Nucleus accumbens (tissue), 56 donors: Measurements from ENCODE around the gene HOXB6.
A peak's percentile ranks its signal among the peaks of the same experiment; 100 is the strongest.

ENCODE experiments used
- DNase-seq, 56 donors: peaks; one replicate each; lab custom pipeline; 2025; lab: John Stamatoyannopoulos, UW

Gene HOXB6

DNA sequence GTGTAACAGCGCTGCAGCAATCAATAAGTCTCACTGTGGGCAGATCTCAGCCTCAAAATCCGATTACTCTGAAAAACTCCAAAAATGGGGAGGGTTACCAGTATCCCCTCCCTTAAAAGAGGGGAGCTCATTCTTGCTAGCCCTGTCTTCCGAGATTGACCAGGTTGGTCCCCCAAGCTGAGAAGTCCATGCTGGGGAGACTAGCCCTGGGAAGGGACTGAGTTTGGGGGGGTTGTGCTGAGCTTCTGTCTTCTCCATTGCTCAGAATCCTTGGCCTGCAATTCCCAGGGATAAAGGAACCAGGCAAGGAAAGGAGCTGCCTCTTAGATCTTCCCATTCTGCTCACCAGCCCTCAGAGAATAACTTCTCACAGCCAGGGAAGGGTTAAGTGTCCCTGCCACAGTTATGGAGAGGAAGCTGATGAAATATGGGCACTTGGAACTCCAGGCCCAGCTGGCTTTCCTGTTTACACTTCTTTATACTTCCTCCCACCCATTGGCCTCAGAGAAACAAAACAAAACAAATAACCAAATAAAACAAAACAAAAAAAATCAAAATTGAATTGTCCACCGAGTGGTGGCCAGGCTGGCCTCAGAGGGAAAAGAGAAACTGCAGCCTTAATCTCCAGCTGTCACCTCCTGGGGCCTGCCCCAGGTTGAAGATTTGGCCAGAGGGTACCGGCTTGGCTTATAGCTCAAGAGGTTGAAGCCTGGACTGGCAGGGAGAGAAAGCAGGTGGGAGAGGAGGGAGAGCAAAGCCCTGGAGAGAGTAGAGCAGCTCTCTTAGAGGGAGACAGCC lies 17.3 kb downstream of the HOXB6 start:
- DNase-seq: no peak

DNA sequence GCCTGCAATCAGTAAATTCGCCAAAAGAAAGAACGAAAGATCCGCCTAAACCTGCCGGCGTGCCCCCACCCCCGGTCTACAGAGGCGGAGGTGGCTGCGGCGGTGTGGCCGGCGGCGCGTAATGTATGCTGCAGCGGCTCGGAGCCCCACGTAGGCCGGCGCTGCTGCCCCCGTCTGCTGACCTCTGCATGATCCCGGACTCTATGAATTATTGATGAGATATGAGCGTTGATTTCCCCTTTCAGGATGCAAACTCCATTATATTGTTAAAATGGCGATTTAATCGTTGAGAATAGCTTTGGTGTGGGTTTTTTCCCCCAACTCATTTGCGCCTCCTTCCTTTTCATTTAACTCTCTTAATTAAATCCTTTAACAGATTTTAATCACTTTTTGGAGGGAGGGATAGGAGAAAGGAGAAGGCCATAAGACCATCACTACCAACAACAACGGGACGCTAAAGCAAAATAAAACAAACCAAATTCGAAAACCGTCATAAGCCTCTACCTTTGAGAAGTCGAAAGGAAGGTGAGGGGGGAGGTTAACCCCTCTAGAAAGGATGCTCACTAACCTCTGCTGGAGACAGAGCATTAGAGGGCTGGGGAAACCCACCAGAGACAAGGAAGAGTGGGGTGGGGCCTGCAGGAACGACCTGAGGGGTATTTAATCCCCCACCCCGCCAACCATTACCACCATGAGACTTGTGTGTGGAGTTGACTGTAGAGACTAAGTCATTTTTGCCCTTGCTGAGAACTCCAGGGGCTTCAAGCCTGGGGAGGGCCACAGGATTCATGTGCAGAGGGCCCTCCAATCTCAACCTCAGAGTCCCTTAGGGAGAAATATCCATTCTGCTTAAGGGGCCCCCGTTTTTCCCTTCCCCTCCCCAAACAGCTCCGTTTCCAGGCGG lies 18.2 kb downstream of the HOXB6 start:
- no peak for DNase-seq

DNA sequence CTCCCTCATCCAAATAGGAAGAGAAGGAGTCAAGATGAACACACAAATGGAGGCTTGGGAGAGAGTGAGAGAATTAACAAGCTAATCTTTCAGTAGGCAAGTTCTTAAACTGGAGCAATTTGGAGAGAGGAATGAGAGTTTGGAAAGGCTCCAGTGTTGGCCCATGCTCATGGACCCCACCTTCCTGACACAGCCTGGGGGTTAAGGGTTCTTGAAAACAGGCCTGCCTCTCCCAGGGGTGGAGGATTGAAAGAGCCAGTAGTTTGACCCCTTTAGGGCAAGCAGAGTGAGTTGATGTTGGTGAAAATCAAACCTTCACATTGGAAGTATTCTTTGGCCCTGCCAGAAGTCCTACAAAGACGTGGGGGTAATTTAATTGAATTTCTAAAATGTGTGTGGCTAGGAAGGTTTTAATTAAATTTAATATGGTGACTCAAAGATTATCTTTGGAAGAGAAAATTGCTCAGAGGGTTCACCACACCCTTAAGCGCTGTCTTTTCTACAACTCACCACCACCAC lies 20.5 kb downstream of the HOXB6 start:
- no peak for DNase-seq

DNA sequence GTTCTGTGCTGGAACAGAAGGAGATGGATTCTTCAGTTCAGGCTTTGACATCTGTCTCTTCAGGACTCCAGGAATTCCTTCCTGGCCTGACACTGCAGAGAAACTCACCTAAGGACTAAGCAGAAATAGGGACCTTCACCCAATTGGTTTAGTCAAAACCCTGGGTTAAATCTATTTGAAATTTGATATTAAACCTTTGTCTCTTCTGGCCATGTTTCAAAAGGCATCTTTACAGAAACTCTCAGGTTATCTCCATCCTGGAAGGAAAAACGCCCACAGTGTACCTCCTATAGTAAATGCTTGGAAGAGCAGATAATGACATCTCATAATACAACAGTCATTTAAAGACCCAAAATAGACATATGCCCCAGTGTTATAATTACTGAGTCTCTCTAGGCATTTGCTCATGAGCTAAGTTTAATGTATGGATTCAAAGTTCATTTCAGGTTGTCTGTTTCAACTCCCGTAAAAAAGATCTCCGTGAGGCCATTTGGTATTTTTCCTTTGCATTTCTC lies 21.0 kb downstream of the HOXB6 start:
- DNase-seq: no peak

DNA sequence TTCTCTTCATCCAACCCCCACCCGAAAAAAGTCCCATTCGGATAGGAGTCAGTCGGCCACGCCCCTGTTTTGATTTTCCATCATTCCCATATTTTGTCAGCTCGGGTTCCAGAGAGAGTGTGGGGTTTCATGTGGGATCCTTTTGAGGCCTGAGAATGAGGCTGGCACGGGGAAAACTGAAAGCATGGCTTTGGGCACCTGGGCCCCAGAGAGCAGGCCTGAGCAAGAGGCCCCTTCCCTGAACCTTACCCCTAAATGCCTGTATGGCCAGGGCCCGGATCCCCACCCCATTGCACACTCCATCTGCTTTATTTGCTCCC lies 22.1 kb downstream of the HOXB6 start:
- no peak for DNase-seq

DNA sequence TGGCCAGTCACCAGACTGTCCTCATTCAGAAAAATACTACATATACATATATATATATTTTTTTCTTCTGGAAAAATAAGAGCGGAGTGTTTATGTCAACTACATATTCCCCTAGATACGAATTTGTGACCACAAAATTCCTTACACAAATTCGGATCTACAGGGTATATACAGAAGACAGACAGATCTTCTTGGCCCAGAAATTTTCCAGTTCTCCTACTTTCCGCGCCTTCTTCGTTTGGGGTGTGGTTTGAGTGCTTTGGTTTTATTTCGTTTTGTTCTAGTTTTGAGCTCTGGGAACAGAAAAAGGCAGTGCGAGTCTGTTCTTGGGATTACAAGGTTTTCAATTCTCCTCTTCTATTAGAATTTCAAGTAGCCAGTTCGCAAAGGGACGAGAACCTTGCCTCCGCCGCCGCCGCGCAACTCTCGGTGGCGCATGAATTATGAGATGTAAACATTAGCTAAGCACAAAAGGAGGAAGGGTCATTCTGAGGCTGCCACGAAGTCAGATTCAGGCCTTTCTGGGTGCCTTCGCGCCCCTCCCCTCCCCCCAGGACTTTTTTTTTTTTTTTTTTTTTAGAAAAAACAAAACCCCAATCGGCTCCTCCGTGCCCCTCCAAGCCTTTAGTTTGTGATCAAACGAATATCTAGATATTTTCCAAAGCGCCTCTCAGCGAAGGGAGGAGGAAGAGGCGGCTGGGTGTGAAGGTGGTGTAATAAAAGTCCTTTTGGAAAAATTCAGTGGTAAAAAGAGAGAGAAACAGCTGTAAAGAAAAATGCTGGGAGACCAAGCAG lies 24.8 kb downstream of the HOXB6 start:
- DNase-seq: no peak

DNA sequence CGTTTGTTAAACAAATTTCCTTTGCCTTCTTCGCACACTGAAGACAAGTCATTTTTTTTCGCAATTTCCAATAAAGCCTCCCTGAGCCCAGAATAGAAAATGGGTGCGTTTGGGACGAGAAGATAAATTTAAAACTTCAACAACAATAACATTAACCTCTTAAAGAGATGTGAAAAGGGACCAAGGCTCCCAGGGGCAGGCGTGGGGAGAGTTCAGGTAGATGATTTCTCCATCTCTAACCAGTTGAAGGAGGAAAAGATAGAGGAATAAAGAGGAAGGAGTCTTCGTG lies 25.4 kb downstream of the HOXB6 start:
- DNase-seq: no peak

DNA sequence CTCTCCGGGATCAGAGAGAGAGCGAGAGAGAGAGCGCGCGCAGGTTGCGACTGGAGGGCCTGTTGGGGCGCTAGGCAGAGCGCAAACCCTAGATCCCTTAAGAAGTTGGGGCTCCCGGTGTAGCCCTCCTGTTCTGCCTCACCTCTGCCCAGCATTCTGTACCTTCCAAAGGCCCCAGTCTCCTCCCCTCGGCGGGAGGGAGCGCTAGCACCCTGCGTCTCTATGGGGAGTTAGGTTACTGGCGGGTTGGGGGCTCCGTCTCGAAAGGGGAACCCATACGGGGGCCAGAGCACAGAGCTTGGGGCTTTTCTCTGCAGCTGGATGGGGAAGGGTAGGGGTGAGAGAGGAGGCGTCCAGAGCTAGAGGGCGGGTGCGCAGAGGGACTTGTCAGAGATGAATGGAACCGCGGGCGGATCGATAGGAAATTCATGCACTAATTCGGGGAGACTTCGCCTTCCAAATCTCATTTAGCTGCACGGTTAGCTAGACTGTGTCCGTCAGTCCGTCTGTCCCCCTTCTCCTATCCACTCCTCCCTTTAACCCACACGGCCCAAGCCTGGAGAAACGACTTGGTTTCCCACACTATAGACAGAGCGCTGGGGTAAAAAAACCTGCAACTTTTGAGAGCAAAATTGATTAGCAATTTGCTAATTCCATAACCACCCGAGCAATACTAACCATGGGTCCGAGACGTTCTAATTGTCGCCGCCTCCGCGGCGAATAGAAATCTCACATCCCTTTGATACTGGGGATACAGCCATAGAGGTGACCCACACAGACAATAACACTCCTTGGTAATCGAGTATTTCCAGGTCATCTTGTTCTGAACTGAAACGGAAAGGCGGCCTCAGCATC lies 25.9 kb downstream of the HOXB6 start:
- DNase-seq: no peak

DNA sequence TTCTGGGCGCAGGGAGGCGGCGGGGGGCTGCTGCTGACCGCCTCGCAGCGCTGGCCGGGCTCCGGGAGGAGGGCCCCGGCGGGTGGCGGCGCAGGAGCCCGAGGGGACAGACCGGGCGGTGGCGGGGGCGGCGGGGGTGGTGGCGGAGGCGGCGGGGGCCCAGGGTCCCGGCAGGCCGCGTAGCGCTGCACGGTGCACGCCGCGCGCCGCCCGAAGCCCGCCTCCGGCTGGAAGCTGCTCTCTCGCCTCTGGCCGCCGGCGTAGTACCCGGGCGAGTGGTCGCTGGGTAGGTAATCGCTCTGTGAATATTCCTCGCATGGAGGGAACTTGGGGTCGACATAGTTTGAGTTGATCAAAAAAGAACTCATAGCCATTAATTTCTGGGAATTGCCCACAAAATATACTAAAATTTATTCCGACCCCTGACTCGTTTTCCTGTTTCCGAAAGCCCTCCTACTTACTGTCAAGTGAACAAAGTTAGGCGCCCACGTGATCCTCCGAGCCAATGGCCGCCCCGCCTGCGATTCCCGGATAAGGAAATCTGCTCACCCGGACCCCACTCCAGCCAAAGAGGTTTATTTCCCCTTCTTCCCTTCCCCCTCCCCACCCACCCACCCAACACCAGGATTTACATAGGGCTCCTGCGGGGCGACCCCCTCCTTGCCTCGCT lies 26.7 kb downstream of the HOXB6 start, which contains the start of gene HOXB4:
TSS of gene HOXB4 (minus strand) at position 405 of the 670 bp plus-strand sequence. CDS start at position 374, 31 bp downstream.
- DNase-seq: peak in 1 of 56 donors; percentile 0

DNA sequence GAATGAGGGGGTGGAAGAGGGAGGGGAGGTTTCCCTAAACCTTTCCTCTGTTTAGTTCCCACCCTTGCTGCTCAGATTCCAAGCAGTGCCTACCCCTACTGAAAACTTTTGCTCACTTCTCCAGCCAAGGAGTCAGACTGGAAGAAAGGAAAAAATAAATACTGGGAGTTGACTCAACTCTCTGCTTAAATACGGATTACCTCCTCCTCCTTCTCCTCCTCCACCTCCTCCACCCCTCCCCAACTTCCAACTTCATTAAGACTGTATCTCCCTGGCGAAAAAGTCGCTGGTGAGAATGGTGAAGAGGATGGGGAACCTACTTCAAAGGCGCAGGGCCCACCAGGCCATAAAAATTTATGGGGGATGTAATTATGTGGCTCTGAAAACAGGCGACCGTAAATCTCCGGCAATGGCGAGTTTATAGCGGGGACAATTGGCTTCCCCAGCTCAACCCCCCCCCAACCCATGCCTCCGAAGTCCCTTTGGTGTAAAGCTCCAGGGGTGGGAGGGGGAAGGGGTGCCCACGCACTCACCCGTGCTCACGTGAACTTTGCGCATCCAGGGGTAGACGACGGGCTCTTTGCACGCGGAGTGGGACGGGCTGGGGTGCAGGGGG lies 27.3 kb downstream of the HOXB6 start:
- DNase-seq: no peak

DNA sequence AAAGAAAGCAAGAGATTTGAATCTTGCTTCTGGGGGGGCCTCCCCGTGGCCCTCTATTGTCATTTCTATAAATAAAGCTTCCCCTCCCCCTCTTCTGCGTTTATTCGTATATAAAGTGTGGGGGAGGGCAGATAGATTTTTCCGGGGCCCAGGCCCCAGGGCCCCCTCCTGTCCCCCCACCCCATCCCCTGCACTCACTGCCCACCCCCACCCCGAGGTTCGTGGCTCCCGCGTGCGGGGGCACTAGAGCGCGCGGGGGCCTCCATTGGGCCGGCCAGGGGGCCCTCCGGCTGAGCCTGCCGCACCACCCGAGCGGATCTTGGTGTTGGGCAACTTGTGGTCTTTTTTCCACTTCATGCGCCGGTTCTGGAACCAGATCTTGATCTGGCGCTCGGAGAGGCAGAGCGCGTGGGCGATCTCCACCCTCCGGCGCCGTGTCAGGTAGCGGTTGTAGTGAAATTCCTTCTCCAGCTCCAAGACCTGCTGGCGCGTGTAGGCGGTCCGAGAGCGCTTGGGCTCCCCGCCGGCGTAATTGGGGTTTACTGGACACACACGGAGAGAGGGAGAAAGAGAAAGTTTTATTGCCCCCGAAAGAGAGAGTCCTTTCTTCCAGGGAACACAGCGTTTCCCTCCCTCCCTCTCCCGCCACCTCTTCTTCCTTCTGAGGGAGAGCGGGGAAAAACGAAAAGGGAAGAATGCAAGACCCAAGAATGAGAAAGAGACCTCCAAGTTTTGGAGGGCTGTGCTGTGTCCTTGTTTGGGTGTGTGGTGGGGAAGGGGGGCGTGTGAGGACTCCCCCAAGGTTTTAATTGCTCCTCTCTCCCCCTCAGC lies 28.1 kb downstream of the HOXB6 start:
- DNase-seq: no peak

DNA sequence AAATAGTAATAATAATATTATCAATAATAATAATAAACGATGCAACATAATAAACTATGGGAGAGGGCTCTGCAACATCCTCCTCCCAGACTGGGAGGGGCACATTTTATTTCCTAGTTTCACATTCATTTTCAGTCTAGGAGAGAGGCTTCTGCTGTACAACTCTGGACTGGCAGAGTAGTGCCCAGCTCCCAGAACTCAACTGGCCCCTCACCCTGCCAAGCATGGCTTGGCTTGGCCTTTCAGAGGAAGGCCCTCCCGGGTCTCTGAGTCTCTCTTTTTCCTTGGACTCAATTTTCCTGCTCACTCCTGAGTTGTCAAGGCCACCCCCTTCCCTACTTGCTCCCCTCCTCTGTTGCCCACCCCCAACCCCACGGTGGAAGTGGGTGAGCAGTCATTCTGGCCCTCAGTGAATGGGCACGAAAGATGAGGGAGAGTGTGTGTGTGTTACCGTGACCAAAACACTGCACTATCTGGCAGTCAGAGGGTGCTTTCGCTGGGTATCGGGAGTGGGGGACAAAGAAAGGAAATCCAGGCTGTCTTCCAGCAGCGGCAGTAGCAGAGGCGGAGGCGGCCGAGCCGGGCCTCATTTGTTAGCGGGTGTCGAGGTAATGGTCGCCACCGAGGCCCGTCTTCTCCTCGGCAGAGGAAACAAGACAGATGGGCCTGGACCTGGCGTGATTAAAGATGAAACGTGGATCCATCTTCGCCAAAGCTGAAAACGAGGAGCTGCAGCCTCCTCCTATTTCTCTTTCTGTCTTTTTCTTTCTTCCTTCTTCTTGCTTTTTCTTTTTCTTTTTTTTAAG lies 28.9 kb downstream of the HOXB6 start:
- no peak for DNase-seq

DNA sequence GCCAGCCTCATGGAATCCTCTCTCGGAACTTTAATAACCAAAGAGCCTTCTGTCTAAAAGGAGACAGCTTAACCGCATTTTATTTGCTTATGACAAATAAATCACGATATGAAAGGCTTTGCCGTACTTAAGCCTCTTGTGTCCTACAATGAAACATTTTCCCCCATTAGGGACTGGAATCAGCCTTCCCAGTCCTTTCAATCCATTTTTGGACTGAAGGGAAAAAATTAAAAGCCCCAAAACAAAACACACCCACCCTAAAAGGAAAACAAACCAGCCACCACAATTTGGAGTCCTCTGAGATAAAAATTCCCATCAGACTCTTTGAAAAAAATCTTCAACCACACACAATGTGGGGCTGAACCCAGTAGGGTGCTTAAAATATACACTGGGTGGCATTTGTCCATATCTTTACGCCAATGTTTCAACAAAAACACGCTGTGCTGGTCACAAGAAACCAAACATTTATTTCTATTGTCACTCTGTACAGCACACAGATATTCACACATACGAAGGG lies 29.7 kb downstream of the HOXB6 start:
- DNase-seq: no peak

DNA sequence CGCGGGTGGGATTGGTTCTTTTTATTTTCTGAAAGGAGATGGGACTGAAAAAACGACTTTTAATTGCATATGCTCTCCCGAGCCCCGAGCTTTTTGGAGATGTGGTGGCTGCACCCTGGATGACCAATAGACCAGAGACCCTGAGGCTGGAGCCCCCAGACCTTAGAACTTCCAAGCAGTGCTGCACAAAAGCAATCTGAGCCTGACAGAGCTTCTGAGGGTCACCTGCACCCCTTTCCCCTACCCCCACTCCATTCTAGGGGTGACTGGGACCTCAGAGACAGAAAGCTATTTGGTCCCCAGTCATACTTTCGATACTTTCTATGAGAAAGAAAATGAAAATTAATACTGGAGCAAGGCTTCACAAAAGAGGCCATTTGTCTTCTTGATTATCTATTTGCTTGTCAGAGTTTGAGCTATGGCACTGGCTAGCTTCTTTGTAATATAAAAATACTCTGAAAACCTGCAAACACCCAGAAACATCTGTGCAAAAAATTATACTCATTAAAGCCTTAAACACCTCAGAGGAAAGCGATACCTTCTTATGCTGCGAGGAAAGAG lies 30.2 kb downstream of the HOXB6 start:
- no peak for DNase-seq

DNA sequence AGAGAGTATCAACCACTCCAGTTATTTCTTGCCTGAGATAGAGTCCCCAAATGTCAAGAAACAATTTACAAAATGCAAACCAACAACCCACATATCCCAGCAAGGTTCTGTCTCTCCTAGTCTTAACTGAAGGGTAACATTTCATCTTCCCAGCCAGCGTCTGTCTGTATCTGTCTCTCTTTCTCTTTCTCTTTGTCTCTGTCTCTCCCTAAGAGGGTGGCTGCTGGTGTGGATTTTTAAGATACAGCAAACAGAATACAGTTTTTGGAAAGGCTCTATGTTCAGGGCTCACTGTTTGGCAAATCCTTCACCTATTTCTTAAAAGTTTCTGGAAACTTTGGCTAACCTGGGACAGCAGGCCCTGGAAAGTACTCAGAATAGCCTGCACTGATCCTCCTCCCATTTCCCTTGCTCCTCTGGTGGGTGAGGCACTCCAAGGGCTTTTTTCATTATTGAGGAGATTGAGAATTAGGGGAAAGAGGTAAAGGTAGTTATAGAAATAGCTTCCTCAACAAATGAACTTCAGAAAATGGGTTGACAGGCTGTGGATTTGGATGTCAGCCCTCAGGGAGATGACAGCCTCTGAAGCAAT lies 32.9 kb downstream of the HOXB6 start:
- DNase-seq: no peak
